A673 (cell line): Measurements from ENCODE around the gene ACAP2.

Experiments used
- EZH2 ChIP-seq: fragments of 200-600 bp; sonication (generic); IDR thresholded peaks from 2 replicates; pipeline ENCODE4 v1.6.1; 2017; ENCODE audit warnings: borderline replicate concordance, low read depth, mild to moderate bottlenecking, mixed read lengths, antibody characterized with exemption, low read length; ENCODE audit not compliant: poor library complexity, severe bottlenecking
- TF ChIP-seq, protein P1 (sequence below): fragments of 300-800, 200-600 bp; sonication (generic); conservative IDR thresholded peaks from 2 replicates; pipeline ENCODE4 v1.5.1; 2017; ENCODE audit warnings: low read depth, mild to moderate bottlenecking, antibody characterized with exemption, low read length, moderate library complexity, mixed read lengths

DNA sequence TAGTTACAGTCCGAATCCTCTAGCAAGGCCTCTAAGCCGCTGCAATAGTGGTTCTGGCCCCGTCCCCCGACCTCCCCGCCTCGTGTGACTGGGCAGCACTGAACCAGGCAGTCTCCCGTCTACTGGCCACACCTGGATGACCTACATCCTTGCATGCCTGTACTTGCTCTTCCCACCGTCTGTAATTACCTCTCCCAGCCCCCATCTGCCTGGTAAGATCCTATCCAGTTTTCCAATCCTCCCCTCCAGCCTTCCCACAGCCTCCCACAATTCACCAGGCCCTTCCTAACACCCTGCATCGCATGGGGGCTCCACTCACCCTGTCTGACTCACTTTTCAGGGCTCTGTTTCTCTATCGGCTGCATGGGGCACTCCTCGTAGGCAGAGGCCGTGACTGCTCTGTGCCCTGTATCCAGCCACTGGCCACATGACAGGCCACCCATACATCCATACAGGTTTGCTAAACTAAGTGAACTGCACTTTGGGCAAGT, 204.7 kb downstream of the ACAP2 start:
- TF ChIP-seq, protein P1, sequence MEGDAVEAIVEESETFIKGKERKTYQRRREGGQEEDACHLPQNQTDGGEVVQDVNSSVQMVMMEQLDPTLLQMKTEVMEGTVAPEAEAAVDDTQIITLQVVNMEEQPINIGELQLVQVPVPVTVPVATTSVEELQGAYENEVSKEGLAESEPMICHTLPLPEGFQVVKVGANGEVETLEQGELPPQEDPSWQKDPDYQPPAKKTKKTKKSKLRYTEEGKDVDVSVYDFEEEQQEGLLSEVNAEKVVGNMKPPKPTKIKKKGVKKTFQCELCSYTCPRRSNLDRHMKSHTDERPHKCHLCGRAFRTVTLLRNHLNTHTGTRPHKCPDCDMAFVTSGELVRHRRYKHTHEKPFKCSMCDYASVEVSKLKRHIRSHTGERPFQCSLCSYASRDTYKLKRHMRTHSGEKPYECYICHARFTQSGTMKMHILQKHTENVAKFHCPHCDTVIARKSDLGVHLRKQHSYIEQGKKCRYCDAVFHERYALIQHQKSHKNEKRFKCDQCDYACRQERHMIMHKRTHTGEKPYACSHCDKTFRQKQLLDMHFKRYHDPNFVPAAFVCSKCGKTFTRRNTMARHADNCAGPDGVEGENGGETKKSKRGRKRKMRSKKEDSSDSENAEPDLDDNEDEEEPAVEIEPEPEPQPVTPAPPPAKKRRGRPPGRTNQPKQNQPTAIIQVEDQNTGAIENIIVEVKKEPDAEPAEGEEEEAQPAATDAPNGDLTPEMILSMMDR, result no peak
- TF ChIP-seq EZH2, result no peak
